Measurements from ENCODE around the gene CMKLR1.

CMKLR1 gene

GRCh38 chr12:108348842-108349241 lies 9.7 kb upstream of the CMKLR1 start:
- TF ChIP-seq CTCF (conservative IDR thresholded peaks at IDR 0.05; ENCODE audit: low read depth) = no peak
- H3K27ac ChIP-seq = no peak overlapping the region

DNA sequence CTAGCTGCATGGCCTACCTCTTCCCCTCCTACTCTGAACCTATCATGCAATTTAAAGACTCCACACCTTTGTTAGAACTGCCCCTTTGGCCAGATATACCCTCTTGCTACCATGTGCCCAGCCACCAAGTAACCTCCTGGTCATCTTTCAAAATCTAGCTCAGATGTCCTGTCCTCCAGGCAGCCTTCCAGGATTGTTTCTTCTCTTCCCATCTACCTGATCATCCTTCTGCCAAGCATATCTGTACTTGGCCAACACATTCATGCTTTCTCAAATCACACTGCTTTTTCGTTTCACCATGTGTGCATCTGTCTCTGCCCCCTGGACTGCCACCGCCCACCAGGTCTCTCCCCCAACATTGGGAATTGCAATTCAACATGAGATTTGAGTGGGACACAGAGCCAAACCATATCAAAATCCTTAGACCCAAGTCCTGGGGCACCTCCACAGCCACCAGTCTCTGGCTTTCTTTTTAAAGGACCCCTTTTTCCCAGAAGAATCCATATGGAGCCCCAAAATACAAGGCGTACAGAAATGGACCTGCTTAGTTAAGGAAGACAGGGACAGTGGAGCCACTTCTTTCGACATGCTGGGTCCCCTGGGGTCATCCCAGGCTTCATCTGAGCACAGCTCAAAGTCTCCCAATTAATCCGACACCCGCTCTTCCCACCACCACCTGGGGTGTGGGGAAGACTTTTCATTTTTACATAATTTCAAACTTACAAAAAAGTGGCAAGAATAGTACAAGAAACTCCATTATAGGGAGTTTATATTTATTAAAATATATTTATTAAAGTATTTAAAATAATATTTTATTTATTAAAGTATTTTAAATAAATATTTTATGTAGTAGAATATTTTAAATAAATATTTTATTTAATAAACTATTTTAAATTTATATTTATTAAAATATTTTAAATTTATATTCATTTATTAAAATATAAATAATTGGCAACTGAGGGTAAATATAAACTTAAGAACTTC lies 7.9 kb upstream of the CMKLR1 start:
- no peak for DNase-seq (ENCODE audit: low spot score)
- ChIA-PET CTCF (no interaction called here), POLR2A (ENCODE audit: low non-redundant PET) (no interaction called here)
- no peak for TF ChIP-seq CTCF (conservative IDR thresholded peaks at IDR 0.05; ENCODE audit: low read depth)
- no peak overlapping the region for H3K27ac ChIP-seq

More at GRCh38 chr12:108348842-108349241, 9.7 kb upstream of the CMKLR1 start:
- DNase-seq (ENCODE audit: low spot score) = no peak
- ChIA-PET CTCF (interaction anchor here (0.6 kb wide), 1 partner anchor 1100 kb away, joined by 4 read pairs; no protein-coding TSS in a partner anchor), POLR2A (ENCODE audit: low non-redundant PET) (no interaction called here)

DNA sequence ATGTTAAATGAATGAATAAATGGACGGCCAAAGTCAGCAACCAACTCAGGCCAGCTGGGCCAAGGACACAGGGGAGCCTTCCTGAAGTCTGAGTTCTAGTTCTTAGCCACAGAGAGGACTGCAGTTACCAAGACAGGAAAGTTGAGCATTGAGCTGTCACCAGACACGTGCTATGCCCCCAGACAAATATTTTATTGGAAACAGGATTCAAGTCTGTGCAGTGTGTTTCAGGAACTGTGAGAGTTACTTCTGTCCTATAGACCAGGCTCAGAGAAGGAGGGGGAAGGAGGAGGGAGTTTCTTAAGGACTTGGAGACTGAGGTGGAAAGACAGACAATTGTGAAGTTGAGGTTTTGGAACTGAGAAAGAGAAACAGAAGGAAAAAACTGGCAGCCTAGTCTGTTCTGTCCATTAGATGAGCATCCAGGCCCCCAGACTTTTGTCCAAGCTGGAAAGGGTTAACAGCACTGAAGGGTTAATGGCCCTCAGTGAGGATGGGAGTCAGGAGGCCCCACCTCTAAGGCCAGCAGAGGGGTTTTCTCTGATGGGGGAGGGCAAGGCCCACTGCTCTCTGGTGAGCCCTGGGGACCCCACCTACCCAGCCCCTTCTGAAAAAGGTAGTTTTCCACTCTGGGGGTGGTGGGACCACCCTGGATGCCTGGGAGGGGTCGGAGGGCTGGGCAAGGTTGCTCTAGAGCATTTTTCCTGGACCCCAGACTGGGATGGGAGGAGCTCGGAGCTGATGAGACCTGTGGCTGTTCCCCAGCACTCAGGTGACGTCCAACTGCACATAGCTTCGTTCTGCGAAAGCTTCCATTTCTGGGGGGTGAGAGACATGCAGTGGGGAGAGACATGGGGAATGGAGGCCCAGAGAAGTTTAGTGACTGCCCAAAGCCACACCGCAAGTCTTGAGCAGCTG lies 6.9 kb upstream of the CMKLR1 start:
- DNase-seq (ENCODE audit: low spot score) = no peak
- POLR2A ChIA-PET (ENCODE audit: low non-redundant PET) = no interaction called here
- CTCF ChIA-PET = no interaction called here
- no peak overlapping the region for H3K27ac ChIP-seq
- no peak for TF ChIP-seq CTCF (conservative IDR thresholded peaks at IDR 0.05; ENCODE audit: low read depth)

- CTCF ChIA-PET = no interaction called here
- DNase-seq (ENCODE audit: low spot score) = no peak
- POLR2A ChIA-PET (ENCODE audit: low non-redundant PET) = no interaction called here
- TF ChIP-seq CTCF (conservative IDR thresholded peaks at IDR 0.05; ENCODE audit: low read depth) = no peak
- no peak overlapping the region for H3K27ac ChIP-seq
Observed at GRCh38 chr12:108342985-108343384, 3.9 kb upstream of the CMKLR1 start.

GRCh38 chr12:108341854-108342847 lies 3.0 kb upstream of the CMKLR1 start:
- ChIA-PET CTCF (no interaction called here), POLR2A (ENCODE audit: low non-redundant PET) (no interaction called here)
- H3K27ac ChIP-seq = no peak overlapping the region
- DNase-seq (ENCODE audit: low spot score) = no peak
- no peak for TF ChIP-seq CTCF (conservative IDR thresholded peaks at IDR 0.05; ENCODE audit: low read depth)
